Stimulated activated CD8-positive, alpha-beta memory T cell treated with anti-CD3 and anti-CD28 coated beads, Interleukin-7, amount 100 ng/mL, for 4 hours (primary cell): Measurements from ENCODE around the gene SAMD4A.

ENCODE experiments used
- DNase-seq, 2 donors: peaks; one replicate each; pipeline ENCODE4 v3.0.0-alpha.2; 2020; ENCODE audit warnings: low read depth in 2 of 2

The SAMD4A gene

GRCh38 chr14:54781080-54781479, 214.2 kb downstream of the SAMD4A start:
- DNase-seq, result no peak

GRCh38 chr14:54781961-54782750, 215.2 kb downstream of the SAMD4A start:
- DNase-seq, result no peak

- no peak for DNase-seq
These were observed 216.1 kb downstream of the SAMD4A start for GRCh38 chr14:54782751-54783659.

GRCh38 chr14:54783660-54784015, 216.7 kb downstream of the SAMD4A start:
- no peak for DNase-seq

- no peak for DNase-seq
These were observed 217.1 kb downstream of the SAMD4A start for GRCh38 chr14:54784060-54784459.

DNA sequence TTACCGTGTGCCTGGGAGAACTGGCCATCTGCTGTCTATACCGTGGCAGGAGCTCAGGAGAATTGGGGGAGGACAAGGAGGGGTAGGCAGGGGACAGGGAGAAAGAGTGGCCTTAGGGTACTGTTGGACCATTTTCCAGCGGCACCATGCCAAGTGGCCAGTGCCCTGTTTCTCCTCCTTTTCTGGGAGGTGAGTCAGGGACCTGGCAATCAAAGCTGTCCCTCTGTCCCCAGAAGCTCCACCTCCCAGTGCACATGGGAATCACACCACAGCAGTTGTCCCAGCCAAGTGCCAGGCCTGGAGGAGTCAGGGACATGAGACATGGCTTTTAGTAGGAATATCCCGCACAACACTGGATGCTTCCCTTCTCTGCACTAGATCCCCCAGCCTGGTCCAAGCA, 217.7 kb downstream of the SAMD4A start:
- DNase-seq, result no peak

- no peak for DNase-seq
These were observed 218.3 kb downstream of the SAMD4A start for GRCh38 chr14:54785136-54785777.

DNA sequence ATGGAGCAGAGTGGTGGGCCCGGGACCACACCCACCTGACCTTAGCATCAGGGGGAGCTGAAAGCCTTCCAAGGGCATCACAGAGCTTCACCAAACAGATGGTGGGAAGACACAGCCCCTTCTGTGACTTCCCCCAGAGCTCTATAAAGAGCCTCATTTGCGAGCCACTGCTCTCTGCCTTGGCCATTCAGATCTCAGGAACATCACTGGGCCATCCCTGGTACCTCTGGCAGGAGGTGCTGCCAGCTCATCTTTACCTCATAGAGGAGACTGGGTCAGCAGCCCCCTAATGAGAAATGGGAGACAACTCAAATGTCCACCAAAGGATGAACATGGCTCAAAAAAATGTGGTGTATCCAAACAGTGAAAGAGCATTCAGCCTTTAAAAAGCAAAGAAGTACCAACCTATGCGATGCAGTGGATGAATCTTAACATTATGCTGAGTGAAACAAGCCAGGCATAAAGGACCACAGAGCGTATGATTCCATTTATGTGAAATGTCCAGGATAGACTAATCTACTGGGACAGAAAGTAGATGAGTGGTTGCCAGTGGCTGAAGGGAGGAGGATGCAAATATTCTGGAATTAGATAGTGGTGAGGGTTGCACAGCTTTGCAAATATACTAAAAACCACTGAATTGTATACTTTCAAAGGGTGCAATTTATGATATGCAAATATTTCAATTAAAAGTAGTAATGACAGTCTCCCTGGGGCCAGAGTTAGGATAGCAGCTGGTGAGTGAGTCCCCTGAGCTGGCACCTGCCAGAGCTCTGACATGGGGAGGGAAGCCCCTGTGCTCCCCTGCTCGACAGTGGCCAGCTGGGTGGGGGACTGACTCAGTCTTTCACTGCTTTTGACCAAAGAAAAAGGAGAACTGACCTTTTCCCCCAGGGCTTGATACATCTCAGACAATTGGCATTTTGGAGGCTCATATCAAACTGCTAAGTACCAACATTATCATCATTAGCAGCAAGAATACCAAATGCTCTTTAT, 219.1 kb downstream of the SAMD4A start:
- no peak for DNase-seq

- no peak for DNase-seq
These were observed 219.9 kb downstream of the SAMD4A start for GRCh38 chr14:54786838-54787237.

GRCh38 chr14:54787261-54787660, 220.3 kb downstream of the SAMD4A start:
- no peak for DNase-seq

DNA sequence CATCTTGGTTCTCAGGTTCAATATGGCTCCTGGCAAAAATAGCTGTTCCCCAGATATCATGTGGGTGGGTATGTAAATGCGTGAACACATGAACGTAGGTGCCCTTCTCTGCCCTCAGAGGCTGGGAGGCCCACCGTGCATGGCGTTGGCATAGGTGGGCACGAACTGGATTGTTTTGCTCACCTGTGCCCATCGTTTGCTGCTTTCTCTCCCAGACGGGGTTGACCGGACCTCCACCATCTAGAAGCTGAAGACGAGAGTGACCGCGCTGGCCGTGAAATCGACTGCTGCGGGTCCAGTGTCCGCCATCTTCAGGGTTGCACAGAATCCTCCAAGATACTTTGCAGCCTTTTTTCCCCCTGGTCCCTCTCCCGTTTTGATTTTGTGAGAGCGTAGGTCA, 221.8 kb downstream of the SAMD4A start:
- no peak for DNase-seq

DNA sequence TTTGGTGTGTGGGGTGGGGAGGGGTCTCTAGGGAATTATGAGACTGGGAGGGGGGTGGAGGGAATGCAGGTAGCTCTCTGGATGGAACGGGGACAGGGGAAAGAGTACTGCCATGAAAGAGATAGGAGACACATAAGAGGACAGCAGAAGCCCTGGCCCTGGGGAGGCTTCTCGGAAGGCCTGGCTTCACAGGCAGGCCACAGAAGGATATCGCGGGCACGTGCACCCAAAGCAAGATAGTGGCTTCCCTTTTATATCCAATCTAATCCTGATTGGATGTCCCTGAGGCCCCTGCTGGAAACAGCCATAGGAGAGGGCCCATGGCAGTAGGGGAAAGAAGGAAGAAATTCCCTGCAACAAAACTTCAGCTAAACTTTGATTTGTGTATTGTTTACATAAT, 222.2 kb downstream of the SAMD4A start:
- no peak for DNase-seq

DNA sequence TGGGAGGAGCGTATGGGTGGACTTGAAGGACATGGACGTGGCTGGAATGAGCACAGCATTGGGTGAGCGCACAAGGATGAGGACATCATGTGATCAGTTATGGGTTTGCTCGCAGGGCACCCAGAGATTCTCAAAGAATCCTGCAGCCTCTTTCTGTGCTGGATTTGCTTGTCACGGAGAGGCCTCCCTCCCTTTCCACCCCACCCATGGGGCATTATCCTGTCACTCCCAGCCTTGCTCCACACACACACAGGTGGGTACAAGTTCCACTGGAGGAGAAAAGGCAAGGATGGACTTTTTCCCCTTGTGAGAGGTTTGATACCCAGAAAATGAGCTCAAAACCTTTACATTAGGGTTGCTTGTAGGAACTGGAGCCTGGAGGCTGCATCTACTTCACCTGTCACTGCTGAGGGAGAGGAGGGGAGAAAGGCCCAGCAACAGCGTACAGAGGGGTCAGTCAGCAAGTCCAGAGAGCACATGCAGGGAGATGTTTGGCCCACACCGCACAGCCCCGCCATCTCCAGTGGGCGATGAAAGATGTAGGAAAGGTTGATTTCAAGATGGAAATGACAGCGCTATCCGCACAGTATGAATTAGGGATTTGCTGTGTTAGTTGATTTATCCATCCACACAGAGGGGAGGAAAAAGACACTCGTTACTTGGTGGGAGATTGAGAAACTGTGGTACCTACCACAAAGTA, 223.0 kb downstream of the SAMD4A start:
- no peak for DNase-seq

DNA sequence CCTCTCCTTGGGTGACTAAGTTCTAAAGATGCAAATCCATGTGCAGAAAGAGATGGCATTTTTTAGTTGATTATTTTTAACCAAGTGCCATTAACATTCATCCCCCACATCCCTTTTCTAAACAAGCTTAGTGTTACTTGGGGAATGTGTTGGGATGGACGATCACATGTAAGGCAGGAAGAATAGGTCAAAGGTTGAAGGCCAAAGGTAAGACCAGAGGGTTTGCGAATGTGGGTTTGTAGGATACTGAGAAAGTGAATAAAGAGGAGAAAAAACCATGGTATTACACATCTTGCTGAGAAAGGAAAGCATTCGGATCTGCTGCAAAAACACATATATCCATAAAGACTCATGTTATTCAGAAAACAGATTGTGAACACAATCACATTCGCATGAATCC, 224.1 kb downstream of the SAMD4A start:
- DNase-seq, result no peak

DNA sequence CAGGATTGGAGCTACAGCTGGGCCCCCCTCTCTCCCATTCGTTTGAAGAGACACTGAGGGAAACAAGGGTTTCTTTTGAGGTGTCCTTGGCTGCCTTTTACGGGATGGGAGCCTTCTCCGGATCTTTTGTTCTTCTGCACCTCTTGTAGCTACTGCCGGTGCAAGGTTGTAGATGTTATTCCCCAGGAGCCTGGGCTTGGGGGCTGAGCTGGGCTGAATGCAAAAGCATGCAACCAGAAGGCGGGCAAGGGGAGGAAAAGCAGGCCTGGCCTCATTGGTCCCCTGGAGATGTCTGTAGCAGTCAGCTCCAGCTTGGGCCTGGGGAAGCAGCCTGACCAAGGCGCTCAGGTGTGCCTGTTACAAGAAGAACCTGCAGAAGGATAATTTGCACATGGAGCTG, 225.4 kb downstream of the SAMD4A start:
- DNase-seq, result no peak

- DNase-seq, result no peak
These were observed 227.2 kb downstream of the SAMD4A start for GRCh38 chr14:54794159-54794558.

DNA sequence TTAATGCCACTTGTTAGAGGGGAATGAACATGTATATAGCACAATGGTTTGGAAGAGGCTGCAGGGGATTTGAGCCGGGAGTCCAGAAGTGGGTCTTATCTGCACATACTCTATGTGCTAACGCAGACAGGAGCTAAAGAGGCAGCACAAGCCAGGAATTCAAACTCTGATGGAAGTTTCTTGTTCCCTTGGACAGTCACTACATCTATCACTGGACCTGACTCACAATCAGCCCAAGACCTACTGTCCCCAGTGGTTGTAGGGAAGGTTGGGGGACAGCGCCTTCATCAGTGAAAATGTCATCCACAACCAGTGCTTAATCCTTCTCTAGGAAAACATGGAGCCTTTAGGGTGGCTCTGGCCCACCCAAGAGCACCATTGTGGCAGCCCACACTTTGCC, 227.9 kb downstream of the SAMD4A start:
- no peak for DNase-seq

- no peak for DNase-seq
These were observed 230.0 kb downstream of the SAMD4A start for GRCh38 chr14:54796961-54797360.

GRCh38 chr14:54797556-54797955, 230.6 kb downstream of the SAMD4A start:
- DNase-seq, result no peak

DNA sequence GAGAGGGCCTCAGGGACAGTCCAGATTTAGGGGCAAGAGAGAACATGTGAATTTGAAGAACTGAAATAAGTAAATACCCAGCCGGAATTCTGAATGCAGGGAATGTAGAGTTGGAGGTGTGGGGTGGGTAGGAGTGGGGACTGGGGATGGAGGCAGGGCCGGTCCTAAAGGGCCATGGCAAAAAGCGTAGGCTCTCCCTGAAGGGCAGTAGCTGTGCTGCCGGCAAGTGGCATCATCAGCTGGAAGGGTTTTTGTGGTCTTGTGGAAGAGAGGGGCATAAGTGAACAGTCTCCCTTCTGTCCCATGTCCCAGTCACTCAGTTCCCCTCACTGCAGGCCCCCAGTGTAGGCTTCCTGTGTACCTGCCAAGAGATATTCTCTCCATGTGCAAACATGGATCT, 231.1 kb downstream of the SAMD4A start:
- no peak for DNase-seq
